Measurements from ENCODE around the gene TANC1.

Gene TANC1

DNA sequence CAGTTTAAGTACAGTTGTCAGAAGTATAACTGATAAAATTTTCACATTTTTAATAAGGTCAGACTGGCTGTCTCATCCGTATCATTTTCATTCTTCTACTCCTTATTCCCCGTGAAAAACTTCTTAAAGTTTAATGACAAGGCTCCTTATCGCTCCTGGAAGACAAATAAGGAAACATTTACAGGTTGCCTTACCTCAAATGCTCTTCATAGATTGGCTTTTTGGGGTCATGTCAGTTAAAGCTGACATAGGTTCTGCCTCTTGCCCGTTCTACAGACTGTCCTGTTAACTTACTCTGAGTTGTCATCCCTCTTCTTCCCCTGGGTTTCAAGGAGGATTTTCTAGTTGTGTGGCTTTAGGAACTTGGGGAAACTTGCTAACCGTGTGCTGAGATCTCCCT lies 75.3 kb downstream of the TANC1 start:
- Mint-ChIP-seq H3K36me3 (ENCODE audit: low read depth) (no peaks in the 10 kb centered on the region), H3K27me3 (peaks cover 16% of the 10 kb centered on the region), H3K4me1 (ENCODE audit: low read depth) (no peaks in the 10 kb centered on the region), H3K9me3 (no peaks in the 10 kb centered on the region), H3K4me3 (no peak overlapping the region), H3K27ac (no peak overlapping the region)
- DNase-seq, result no peak

DNA sequence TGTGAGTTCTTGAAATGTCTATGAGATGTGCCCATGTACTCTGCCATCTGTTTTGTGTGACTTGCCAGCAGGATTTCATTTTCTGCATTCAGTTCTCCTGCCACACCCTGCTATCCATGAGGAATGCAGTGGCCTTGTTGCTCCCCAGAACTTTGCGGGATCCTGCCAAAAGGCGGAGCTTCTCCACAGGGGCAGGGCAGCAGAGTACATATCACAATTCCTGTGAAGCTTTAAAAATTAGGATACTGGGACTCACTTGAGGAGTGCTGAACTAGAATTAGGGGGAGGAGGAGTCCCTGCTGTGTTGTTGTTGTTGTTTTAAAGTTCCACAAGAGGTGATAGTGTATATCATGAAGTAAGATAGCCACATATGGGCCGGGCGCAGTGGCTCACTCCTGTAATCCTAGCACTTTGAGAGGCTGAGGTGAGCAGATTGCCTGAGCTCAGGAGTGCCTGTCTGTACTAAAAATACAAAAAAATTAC lies 76.4 kb downstream of the TANC1 start:
- no peaks in the 10 kb centered on the region for H3K9me3 Mint-ChIP-seq
- no peaks in the 10 kb centered on the region for H3K36me3 Mint-ChIP-seq (ENCODE audit: low read depth)
- no peak overlapping the region for H3K27ac Mint-ChIP-seq
- peaks cover 16% of the 10 kb centered on the region for H3K27me3 Mint-ChIP-seq
- H3K4me3 Mint-ChIP-seq, result no peak overlapping the region
- no peak for DNase-seq
- H3K4me1 Mint-ChIP-seq (ENCODE audit: low read depth), result no peaks in the 10 kb centered on the region

DNA sequence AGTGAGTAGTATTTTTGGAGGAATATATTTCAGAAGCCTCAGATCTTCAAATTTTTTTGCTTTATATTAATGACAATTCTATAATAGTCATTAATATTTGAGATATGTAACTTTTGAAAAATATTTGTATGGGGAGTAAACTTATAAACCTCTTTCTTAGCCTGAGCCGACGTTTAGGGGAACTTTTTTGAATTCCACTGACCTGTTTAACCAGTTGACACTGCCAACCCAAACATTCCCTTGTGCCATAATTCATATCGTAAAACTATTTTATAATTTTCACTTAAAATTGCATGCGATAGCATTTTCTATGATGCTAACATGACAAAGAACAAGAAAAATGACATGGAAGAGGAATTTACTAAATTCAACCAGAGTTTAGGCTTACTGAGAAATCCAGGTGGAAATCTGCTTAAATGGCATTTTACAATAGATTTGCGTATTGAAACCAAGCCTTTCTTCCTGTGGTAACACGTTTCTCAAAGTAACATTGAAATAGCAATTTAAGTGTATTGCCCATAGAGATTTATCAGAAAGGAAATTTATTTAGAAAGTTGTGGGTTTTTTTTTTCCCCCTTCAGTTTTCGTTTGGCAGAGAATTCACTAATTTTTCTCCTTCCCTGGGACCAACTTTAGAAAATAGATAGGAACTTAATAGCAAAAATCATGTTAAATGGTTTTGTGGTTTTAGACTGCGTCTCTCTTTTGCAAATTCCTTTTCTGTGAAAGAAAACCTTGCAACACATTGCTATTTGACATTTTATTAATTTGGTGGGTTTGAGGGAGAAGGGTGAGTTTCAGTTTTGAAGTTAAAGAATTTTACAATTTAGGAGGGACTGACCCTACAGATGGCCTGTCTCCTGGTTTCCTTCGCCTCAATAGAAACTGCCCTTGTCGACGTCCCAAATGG lies 77.4 kb downstream of the TANC1 start:
- H3K27me3 Mint-ChIP-seq, result peaks cover 16% of the 10 kb centered on the region
- no peaks in the 10 kb centered on the region for H3K4me1 Mint-ChIP-seq (ENCODE audit: low read depth)
- no peak overlapping the region for H3K4me3 Mint-ChIP-seq
- H3K36me3 Mint-ChIP-seq (ENCODE audit: low read depth), result no peaks in the 10 kb centered on the region
- H3K9me3 Mint-ChIP-seq, result no peaks in the 10 kb centered on the region
- no peak for DNase-seq
- no peak overlapping the region for H3K27ac Mint-ChIP-seq

DNA sequence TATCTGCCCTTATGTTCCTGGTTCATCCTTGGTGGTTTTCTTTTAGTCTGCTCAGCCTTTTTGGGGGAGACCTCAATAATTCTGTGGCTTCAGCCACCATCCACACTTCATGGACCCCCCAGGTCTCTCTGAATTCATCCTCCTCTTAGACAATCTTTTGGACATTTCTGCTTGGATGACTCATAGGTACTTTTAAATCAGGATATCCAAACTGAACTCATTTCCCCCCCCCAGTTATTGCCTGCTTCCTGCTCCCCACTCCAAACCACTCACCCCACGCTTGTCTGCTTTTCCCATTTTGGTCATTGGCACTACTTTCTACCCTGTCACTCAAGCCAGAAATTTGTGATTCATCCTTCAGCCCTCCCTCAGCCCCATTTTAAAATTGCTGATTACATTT lies 78.5 kb downstream of the TANC1 start:
- Mint-ChIP-seq H3K4me3 (no peak overlapping the region), H3K27ac (no peak overlapping the region), H3K4me1 (ENCODE audit: low read depth) (no peaks in the 10 kb centered on the region), H3K27me3 (peaks cover 13% of the 10 kb centered on the region), H3K9me3 (no peaks in the 10 kb centered on the region), H3K36me3 (ENCODE audit: low read depth) (no peaks in the 10 kb centered on the region)
- DNase-seq, result no peak

DNA sequence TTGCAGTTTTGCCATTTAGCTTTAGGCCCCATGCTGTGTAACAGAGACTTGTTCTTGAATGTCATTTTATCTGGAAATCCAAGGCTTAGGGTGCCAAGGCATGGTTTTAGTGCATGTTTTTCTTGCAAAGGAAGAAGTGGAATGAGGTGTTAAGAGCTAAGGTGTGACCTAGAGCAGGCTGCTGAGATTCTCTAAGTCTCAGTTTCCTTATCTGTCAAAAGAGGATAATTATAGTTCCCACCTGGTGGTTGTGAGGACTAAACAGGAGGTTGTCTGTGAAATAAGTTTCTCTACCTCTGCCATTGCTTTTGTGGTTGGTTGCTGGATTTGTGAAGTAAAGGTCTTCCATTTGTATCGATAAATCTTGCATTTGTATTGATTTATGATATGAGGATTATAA lies 82.0 kb downstream of the TANC1 start:
- Mint-ChIP-seq H3K27ac (no peak overlapping the region), H3K9me3 (no peaks in the 10 kb centered on the region), H3K4me1 (ENCODE audit: low read depth) (no peaks in the 10 kb centered on the region), H3K36me3 (ENCODE audit: low read depth) (no peaks in the 10 kb centered on the region), H3K4me3 (no peak overlapping the region), H3K27me3 (no peaks in the 10 kb centered on the region)
- no peak for DNase-seq

DNA sequence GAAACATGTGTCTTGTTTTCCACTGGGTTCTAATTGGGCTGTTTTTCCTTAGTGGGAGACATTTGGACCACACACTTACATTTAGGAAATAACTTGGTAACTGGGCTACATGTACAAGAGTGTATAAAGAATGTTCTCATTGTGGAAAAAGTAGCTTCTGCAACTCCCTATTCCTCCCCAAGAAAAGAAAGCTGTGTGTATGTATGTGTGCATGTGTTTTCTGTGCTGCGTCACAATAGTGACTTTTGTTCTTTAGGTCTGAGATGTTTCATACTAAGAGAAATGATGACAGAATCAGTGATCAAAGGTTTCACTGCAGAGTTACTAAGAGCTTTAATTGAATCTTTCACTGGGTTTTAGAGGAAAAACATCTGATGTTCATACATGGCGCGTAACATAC lies 82.7 kb downstream of the TANC1 start:
- no peak overlapping the region for H3K4me3 Mint-ChIP-seq
- no peaks in the 10 kb centered on the region for H3K27me3 Mint-ChIP-seq
- no peaks in the 10 kb centered on the region for H3K4me1 Mint-ChIP-seq (ENCODE audit: low read depth)
- H3K9me3 Mint-ChIP-seq, result no peaks in the 10 kb centered on the region
- no peak for DNase-seq
- no peak overlapping the region for H3K27ac Mint-ChIP-seq
- H3K36me3 Mint-ChIP-seq (ENCODE audit: low read depth), result no peaks in the 10 kb centered on the region

DNA sequence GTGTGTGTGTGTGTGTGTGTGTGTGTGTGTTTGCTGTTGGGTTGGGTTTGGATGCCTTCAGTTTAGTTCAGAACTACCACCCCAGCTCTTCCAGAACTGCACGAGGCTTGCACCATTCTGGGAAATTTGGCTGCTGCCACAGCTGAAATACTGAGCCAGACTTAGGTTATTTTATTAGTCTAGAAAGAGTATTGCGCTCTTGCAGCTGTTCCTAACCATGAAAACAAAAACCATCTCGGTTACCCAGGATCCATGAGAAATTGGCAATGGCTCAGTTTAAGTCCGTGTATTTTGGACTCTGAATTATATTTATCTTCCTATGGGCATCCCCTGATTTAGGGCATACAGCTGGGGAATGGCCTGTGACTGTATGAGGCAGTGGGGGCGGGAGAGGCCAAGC lies 83.2 kb downstream of the TANC1 start:
- Mint-ChIP-seq H3K27ac (no peak overlapping the region), H3K4me1 (ENCODE audit: low read depth) (no peaks in the 10 kb centered on the region), H3K9me3 (no peaks in the 10 kb centered on the region), H3K27me3 (no peaks in the 10 kb centered on the region), H3K4me3 (no peak overlapping the region), H3K36me3 (ENCODE audit: low read depth) (no peaks in the 10 kb centered on the region)
- DNase-seq, result no peak

DNA sequence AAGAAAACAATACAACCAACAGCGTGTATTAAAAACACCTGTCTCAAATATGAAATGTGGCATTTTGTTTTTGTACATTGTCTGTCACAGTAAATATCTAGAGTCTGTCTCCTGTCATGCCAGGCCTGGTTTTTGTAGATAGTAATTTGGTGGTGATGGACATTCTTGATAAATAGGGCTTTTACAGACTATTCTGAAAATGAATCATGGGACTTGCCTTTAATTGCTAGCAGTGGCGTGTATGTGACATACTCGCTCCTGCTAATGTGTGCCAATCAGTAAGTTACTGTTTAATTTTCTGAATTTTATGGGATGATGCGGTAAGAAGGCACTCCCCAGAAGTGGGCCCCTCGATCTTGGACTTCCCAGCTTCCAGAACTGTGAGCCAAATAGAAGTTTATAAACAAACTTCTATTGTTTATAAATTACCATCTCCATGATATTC lies 83.7 kb downstream of the TANC1 start:
- H3K4me3 Mint-ChIP-seq, result no peak overlapping the region
- no peak overlapping the region for H3K27ac Mint-ChIP-seq
- no peak for DNase-seq
- no peaks in the 10 kb centered on the region for H3K9me3 Mint-ChIP-seq
- no peaks in the 10 kb centered on the region for H3K4me1 Mint-ChIP-seq (ENCODE audit: low read depth)
- H3K27me3 Mint-ChIP-seq, result no peaks in the 10 kb centered on the region
- H3K36me3 Mint-ChIP-seq (ENCODE audit: low read depth), result no peaks in the 10 kb centered on the region

DNA sequence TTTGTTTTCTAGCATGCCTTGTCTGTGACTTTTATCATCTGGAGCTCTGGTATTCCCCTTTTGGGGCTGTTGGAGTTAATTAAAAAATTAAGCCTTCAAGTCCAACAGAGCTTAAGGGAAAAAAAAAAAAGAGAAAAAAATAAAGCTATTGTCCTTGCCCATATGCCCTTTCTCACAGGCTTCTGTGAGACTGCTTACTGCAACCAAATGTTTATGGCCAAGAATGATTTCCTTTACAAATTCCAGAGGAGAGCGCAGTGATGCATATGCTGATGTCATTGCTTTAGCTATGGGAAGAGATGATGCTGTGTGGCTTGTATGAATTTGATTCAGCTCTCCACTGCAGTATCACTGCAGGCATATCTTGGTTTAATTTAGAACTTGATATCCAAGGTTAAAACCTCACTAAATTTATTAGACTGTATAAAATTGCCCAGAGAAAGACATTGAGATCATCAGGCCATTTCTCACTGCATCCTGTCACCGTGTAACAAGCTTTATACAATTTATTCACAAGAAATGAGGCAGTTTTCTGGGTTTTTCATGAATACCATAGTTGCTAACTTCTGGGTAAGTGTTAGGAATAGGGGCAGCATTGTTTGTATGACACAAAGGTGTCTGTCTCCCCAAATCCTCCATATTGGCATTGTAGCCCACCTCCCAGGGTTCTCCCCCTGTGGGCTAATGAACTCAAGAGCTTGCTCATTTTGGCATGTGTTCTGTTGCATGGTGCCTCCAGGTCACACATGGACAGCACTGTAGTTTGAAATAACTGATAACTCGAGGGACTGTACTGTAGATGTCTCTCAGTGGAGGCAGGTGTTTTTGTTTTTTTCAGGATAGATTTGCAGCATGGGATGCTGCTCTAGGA lies 85.0 kb downstream of the TANC1 start:
- H3K27ac Mint-ChIP-seq, result no peak overlapping the region
- H3K36me3 Mint-ChIP-seq (ENCODE audit: low read depth), result no peaks in the 10 kb centered on the region
- DNase-seq, result no peak
- no peaks in the 10 kb centered on the region for H3K27me3 Mint-ChIP-seq
- no peaks in the 10 kb centered on the region for H3K9me3 Mint-ChIP-seq
- no peaks in the 10 kb centered on the region for H3K4me1 Mint-ChIP-seq (ENCODE audit: low read depth)
- no peak overlapping the region for H3K4me3 Mint-ChIP-seq

DNA sequence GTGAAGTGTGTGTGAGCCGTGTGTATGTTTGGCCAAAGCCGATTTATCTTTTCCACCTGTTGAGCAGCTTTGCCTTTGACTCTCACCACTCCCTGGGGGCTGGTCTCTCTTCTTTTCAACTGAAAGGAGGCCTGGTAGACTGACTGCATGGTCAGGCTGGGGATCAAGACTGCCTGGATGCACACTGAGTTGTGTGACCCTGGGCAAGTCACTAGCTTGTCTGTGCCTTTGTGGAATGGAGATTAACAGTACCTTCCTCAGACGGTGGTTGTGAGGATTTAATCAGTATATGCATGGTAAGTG lies 85.5 kb downstream of the TANC1 start:
- no peaks in the 10 kb centered on the region for H3K27me3 Mint-ChIP-seq
- no peaks in the 10 kb centered on the region for H3K4me1 Mint-ChIP-seq (ENCODE audit: low read depth)
- DNase-seq, result no peak
- H3K27ac Mint-ChIP-seq, result no peak overlapping the region
- H3K36me3 Mint-ChIP-seq (ENCODE audit: low read depth), result no peaks in the 10 kb centered on the region
- no peak overlapping the region for H3K4me3 Mint-ChIP-seq
- no peaks in the 10 kb centered on the region for H3K9me3 Mint-ChIP-seq

DNA sequence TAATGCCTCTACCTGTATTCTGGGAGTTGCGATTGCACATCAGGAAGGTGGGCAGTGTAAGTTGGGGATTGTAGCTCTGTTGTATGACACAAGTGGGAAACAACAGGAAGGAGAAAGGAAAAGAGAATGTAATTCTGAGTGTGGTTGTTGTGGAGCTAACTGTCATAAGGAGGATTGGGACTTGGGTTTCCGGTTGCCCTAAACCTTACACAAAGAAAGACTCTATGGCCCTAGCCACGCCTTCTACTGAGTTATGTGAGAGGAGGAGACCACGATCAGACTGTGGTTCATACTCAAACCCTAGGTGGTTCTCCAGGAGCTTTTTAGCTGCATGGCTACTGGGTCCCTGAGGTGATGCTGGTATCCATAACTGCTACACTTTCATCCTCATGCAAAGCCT lies 86.5 kb downstream of the TANC1 start:
- Mint-ChIP-seq H3K9me3 (no peaks in the 10 kb centered on the region), H3K36me3 (ENCODE audit: low read depth) (no peaks in the 10 kb centered on the region), H3K27me3 (no peaks in the 10 kb centered on the region), H3K4me3 (no peak overlapping the region), H3K27ac (no peak overlapping the region), H3K4me1 (ENCODE audit: low read depth) (no peaks in the 10 kb centered on the region)
- DNase-seq, result no peak

DNA sequence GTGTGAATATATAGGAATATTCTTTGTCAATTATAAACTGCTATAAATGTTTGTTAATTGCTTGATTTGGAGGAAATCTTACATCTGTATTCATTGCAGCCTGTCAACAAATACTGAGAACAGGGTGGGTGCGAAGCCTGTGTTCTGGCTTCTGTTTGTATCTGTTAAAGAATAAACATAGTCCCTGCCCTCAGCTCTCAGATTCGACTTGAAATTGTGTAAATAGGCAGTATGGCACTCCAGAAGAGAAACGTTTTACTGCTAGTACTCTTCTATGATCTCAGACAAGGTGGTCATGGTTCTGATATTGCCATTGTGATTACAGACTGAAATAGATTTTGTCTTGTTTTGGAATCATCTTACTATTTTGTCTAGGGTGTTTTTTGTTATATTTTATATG lies 92.1 kb downstream of the TANC1 start:
- Mint-ChIP-seq H3K36me3 (ENCODE audit: low read depth) (no peaks in the 10 kb centered on the region), H3K27ac (no peak overlapping the region), H3K27me3 (no peaks in the 10 kb centered on the region), H3K4me3 (no peak overlapping the region), H3K4me1 (ENCODE audit: low read depth) (no peaks in the 10 kb centered on the region), H3K9me3 (no peaks in the 10 kb centered on the region)
- no peak for DNase-seq

DNA sequence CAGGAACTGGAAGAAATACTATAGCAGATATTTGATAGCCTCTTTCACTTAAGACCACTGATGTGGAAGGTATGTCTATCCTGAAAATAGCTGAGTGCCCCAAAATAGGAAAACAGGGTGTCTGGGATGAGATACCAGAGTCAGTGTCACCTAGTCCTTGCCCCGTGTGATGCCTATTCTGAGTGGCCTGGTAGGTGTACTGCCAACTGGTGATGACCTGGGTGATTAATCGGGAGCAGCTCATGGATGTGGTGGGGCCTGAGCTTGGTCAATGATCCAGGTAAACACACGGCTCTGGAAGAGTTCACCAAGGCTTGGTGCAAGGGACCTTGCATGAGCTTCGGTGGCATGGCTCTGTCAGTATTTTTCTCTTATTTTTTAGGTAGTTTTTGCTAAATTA lies 95.2 kb downstream of the TANC1 start:
- Mint-ChIP-seq H3K27me3 (no peaks in the 10 kb centered on the region), H3K4me3 (no peak overlapping the region), H3K9me3 (no peaks in the 10 kb centered on the region), H3K27ac (no peak overlapping the region), H3K4me1 (ENCODE audit: low read depth) (no peaks in the 10 kb centered on the region), H3K36me3 (ENCODE audit: low read depth) (no peaks in the 10 kb centered on the region)
- no peak for DNase-seq

DNA sequence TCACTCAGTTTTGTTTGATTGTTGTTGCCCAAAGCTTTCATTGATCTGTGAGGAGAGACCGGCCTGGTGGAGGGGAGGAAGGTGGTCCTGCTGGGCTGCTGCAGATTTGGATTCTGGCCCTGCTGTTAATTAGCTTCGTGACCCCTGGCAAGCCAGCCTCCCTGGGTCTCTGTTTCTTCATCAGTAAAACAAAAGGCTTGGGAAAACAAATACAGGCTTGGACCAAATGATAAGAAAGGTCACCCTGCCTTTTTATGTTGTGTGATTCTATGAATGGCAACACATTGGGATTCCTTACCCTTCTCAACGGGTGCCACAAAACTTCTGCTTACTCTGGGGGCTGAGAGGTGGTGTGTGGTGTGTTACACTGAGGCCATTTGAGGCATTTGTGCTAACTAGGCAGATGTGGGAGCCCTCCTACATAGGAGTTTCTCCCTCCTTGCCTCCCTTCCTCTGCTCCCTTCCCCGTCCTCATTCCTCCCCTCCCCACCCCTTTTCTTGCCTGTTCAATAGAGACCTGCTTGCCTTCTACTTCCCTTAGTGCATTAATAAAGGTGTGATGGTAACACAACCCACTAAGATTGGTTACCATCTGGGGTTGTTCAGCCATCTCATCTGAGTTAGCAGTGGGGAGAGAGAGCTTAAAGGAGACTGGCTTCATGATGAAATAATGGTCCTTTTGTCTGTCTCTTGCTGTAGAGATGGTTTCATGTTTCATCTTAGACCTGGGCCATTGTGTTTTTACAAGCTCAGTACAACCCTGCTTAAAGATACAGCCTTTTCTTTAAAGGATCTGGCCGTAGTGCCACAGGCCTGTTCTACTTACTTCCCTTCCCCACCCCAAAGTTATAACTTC lies 96.2 kb downstream of the TANC1 start:
- Mint-ChIP-seq H3K4me3 (no peak overlapping the region), H3K36me3 (ENCODE audit: low read depth) (no peaks in the 10 kb centered on the region), H3K4me1 (ENCODE audit: low read depth) (no peaks in the 10 kb centered on the region), H3K9me3 (no peaks in the 10 kb centered on the region), H3K27me3 (no peaks in the 10 kb centered on the region), H3K27ac (no peak overlapping the region)
- DNase-seq, result no peak

Measured in activated T-cell treated with anti-CD3 and anti-CD28 coated beads, Interleukin-2, amount 50 U/mL, for 24 hours (primary cell).